Ascending aorta (tissue), 2 donors: ENCODE measurements around the gene TSPAN15. TPM values are rescaled to one million over a fixed set of nuclear protein-coding genes. Genes with fewer than 3 reads are reported as not detected.

Experiments used
- DNase-seq, 2 donors: peaks; one replicate each; pipeline ENCODE4 v3.0.0-alpha.2; 2019; ENCODE audit warnings: low spot score in 2 of 2
- H3K27ac ChIP-seq, 2 donors: fragments of 200-600 bp; sonication (generic); one replicate each; pipeline ENCODE4 v1.5.1; 2016 to 2017; ENCODE audit warnings: mild to moderate bottlenecking in 1 of 2
- H3K27me3 ChIP-seq: fragments of 200-600 bp; sonication (generic); one replicate; pipeline ENCODE4 v1.5.1; 2017
- H3K36me3 ChIP-seq, 2 donors: fragments of 200-600 bp; sonication (generic); one replicate each; pipeline ENCODE4 v1.5.1; 2016
- H3K4me1 ChIP-seq, 2 donors: fragments of 200-600 bp; sonication (generic); one replicate each; pipeline ENCODE4 v1.5.1; 2016 to 2017; ENCODE audit warnings: mild to moderate bottlenecking in 1 of 2
- H3K4me3 ChIP-seq, 2 donors: fragments of 200-600 bp; sonication (generic); one replicate each; pipeline ENCODE4 v1.5.1; 2016 to 2017; ENCODE audit warnings: mild to moderate bottlenecking in 1 of 2
- H3K9me3 ChIP-seq, 2 donors: fragments of 200-600 bp; sonication (generic); one replicate each; pipeline ENCODE4 v1.5.1; 2016
- CTCF ChIP-seq, 3 experiments: fragments of 200-600 bp in 2 of 3; fragments of 450-650 bp in 1 of 3; sonication (generic) in 2 of 3; IDR thresholded peaks; one replicate each; pipeline ENCODE4 v1.5.1; 2016 to 2019; ENCODE audit warnings: antibody characterized with exemption in 3 of 3, mild to moderate bottlenecking in 1 of 3, moderate library complexity in 1 of 3
- intact Hi-C: fragments of 100-400 bp; cut with DNase I; formaldehyde crosslinking; loops from one replicate; pipeline ENCODE4 v1.15.1; 2023
- total RNA-seq: library from RNA; depleted of rRNA; stranded (reverse); fragments of >200 nt; gene quantifications from one replicate; pipeline ENCODE4 v1.1.0, GENCODE V29; 2016

The TSPAN15 gene
- total RNA-seq, 1 donor from 2014 or later: 31.9 TPM

- H3K4me3 ChIP-seq: no peak overlapping the region
- H3K9me3 ChIP-seq: no peaks in the 10 kb centered on the region
- intact Hi-C loops: no loop called here
- no peaks in the 10 kb centered on the region for H3K27me3 ChIP-seq
- TF ChIP-seq CTCF (IDR thresholded peaks at IDR 0.05): no peak
- no peak overlapping the region for H3K27ac ChIP-seq
- no peaks in the 10 kb centered on the region for H3K36me3 ChIP-seq
- peaks cover 0 to 10% of the 10 kb centered on the region in 2 donors for H3K4me1 ChIP-seq
- DNase-seq: no peak
These were observed 52.6 kb downstream of the TSPAN15 start for GRCh38 chr10:69503896-69504265.

GRCh38 chr10:69504576-69505250 lies 53.4 kb downstream of the TSPAN15 start:
- DNase-seq: no peak

GRCh38 chr10:69505636-69506318 lies 54.5 kb downstream of the TSPAN15 start:
- TF ChIP-seq CTCF (IDR thresholded peaks at IDR 0.05): no peak

More at GRCh38 chr10:69504576-69505250, 53.4 kb downstream of the TSPAN15 start:
- intact Hi-C loops: loop anchor here (5.0 kb wide), 1 partner anchor 92 kb away; no protein-coding TSS in a partner anchor
- H3K4me3 ChIP-seq: no peak overlapping the region
- H3K36me3 ChIP-seq: no peaks in the 10 kb centered on the region
- H3K9me3 ChIP-seq: no peaks in the 10 kb centered on the region
- TF ChIP-seq CTCF (IDR thresholded peaks at IDR 0.05): no peak
- H3K27ac ChIP-seq: no peak overlapping the region
- H3K27me3 ChIP-seq: no peaks in the 10 kb centered on the region
- H3K4me1 ChIP-seq: peaks cover 0 to 4% of the 10 kb centered on the region in 2 donors

GRCh38 chr10:69506487-69506833 lies 55.2 kb downstream of the TSPAN15 start:
- H3K27ac ChIP-seq: no peak overlapping the region
- H3K27me3 ChIP-seq: no peaks in the 10 kb centered on the region
- DNase-seq: no peak
- no peaks in the 10 kb centered on the region for H3K9me3 ChIP-seq
- no peak for TF ChIP-seq CTCF (IDR thresholded peaks at IDR 0.05)
- intact Hi-C loops: loop anchor here (5.0 kb wide), 1 partner anchor 94 kb away; no protein-coding TSS in a partner anchor
- no peak overlapping the region for H3K4me3 ChIP-seq
- peaks cover 0 to 4% of the 10 kb centered on the region in 2 donors for H3K4me1 ChIP-seq
- H3K36me3 ChIP-seq: no peaks in the 10 kb centered on the region

More at GRCh38 chr10:69505636-69506318, 54.5 kb downstream of the TSPAN15 start:
- intact Hi-C loops: loop anchor here (5.0 kb wide), 1 partner anchor 93 kb away; no protein-coding TSS in a partner anchor
- Histone ChIP-seq H3K36me3 (no peaks in the 10 kb centered on the region), H3K4me3 (no peak overlapping the region), H3K27me3 (no peaks in the 10 kb centered on the region), H3K9me3 (no peaks in the 10 kb centered on the region), H3K27ac (no peak overlapping the region), H3K4me1 (peaks cover 0 to 4% of the 10 kb centered on the region in 2 donors)
- DNase-seq: no peak

GRCh38 chr10:69506834-69507713 lies 55.8 kb downstream of the TSPAN15 start:
- Histone ChIP-seq H3K27ac (no peak overlapping the region), H3K9me3 (no peaks in the 10 kb centered on the region), H3K4me3 (no peak overlapping the region), H3K36me3 (no peaks in the 10 kb centered on the region), H3K4me1 (peaks cover 0 to 4% of the 10 kb centered on the region in 2 donors), H3K27me3 (no peaks in the 10 kb centered on the region)
- intact Hi-C loops: loop anchor here (5.0 kb wide), 1 partner anchor 95 kb away; no protein-coding TSS in a partner anchor
- no peak for TF ChIP-seq CTCF (IDR thresholded peaks at IDR 0.05)
- no peak for DNase-seq
